Small intestine (tissue), 16 donors: ENCODE results near the gene OTUB2. TPM values are rescaled to one million over a fixed set of nuclear protein-coding genes. Genes with fewer than 3 reads are reported as not detected.

Experiments
- DNase-seq, 2 donors: peaks; one replicate each; pipeline versions ENCODE4 v3.0.0 to v3.0.0-alpha.2; 2013
- FAIRE-seq: peaks from 2 replicates; lab custom pipeline; 2012; peaks lifted over from hg19 to GRCh38; lab: Jason Lieb, UNC
- H3K27ac ChIP-seq, 3 donors: one replicate each; pipeline ENCODE4 v1.5.1; 2013; ENCODE audit warnings: low read length in 2 of 3, mild to moderate bottlenecking in 2 of 3, control low read depth in 1 of 3, inconsistent platforms in 1 of 3, low read depth in 1 of 3, moderate library complexity in 1 of 3
- H3K27me3 ChIP-seq, 3 donors: one replicate each; pipeline ENCODE4 v1.6.1; 2013; ENCODE audit warnings: low read length in 3 of 3, inconsistent platforms in 1 of 3; ENCODE audit not compliant: control insufficient read depth in 3 of 3, insufficient read depth in 3 of 3
- H3K36me3 ChIP-seq, 3 donors: one replicate each; pipeline ENCODE4 v1.6.1; 2013; ENCODE audit warnings: low read length in 3 of 3, inconsistent platforms in 1 of 3, low read depth in 1 of 3, mild to moderate bottlenecking in 1 of 3, moderate library complexity in 1 of 3; ENCODE audit not compliant: control insufficient read depth in 3 of 3, insufficient read depth in 2 of 3
- H3K4me1 ChIP-seq, 3 donors: one replicate each; pipeline ENCODE4 v1.6.1; 2013; ENCODE audit warnings: low read length in 2 of 3, inconsistent platforms in 1 of 3, low read depth in 1 of 3, mild to moderate bottlenecking in 1 of 3, moderate library complexity in 1 of 3; ENCODE audit not compliant: control insufficient read depth in 3 of 3, insufficient read depth in 2 of 3
- H3K4me3 ChIP-seq, 3 donors: one replicate each; pipeline ENCODE4 v1.5.1; 2013; ENCODE audit warnings: low read length in 3 of 3, control low read depth in 1 of 3, inconsistent platforms in 1 of 3, low read depth in 1 of 3, mild to moderate bottlenecking in 1 of 3, moderate library complexity in 1 of 3
- H3K9me3 ChIP-seq, 2 donors: one replicate each; pipeline ENCODE4 v1.6.1; 2013; ENCODE audit warnings: low read depth in 1 of 2, low read length in 1 of 2; ENCODE audit not compliant: control insufficient read depth in 2 of 2, insufficient read depth in 1 of 2
- WGBS, 3 donors: extraction: QIAGEN DNeasy Blood & Tissue Kit; methylation state at CpG; one replicate each; pipeline ENCODE4 v1.1.7; 2013; 5-methylcytosine and 5-hydroxymethylcytosine counted together
- long read RNA-seq, 10 donors: transcript quantifications; one replicate each; lab custom pipeline, GENCODE V29; 2026
- polyA plus RNA-seq, 4 donors: library from polyadenylated mRNA; stranded (reverse) in 3 of 4; unstranded in 1 of 4; fragments of 200-250 nt in 3 of 4; fragments of 120-200 nt in 1 of 4; gene quantifications; one replicate each; pipeline versions ENCODE4 v1.2.1 to v1.2.3, GENCODE V29; 2013
- donor health status: healthy with polysubstance abuse.
- donor health status: control.
- donor health status: control.
- donor health status: Bipolar disorder and iron deficiency.
- donor health status: healthy.

OTUB2 gene
- polyA plus RNA-seq = 1 to 10 TPM in 1 of 4 donors, under 1 TPM in 3; 0.22 to 1.4 (median 0.74) TPM
- long read RNA-seq, donor 1 = 0 reads
- long read RNA-seq, donor 2 = 0 reads
- long read RNA-seq, donor 3 = 0 reads
- long read RNA-seq, donor 4 = 0 reads
- long read RNA-seq, donor 5 = 0 reads
- long read RNA-seq, donor 6, partial matches to known transcripts = 0 of 1 reads
- long read RNA-seq, donor 6, other reads (novel, unspliced or antisense) = 0 of 1 reads
- long read RNA-seq, donor 7 = 0 reads
- long read RNA-seq, donor 8 = 0 reads
- long read RNA-seq, donor 9 = 0 reads
- long read RNA-seq, donor 10, partial matches to known transcripts = 251 of 253 reads
- long read RNA-seq, donor 10, other reads (novel, unspliced or antisense) = 0 of 253 reads

DNA sequence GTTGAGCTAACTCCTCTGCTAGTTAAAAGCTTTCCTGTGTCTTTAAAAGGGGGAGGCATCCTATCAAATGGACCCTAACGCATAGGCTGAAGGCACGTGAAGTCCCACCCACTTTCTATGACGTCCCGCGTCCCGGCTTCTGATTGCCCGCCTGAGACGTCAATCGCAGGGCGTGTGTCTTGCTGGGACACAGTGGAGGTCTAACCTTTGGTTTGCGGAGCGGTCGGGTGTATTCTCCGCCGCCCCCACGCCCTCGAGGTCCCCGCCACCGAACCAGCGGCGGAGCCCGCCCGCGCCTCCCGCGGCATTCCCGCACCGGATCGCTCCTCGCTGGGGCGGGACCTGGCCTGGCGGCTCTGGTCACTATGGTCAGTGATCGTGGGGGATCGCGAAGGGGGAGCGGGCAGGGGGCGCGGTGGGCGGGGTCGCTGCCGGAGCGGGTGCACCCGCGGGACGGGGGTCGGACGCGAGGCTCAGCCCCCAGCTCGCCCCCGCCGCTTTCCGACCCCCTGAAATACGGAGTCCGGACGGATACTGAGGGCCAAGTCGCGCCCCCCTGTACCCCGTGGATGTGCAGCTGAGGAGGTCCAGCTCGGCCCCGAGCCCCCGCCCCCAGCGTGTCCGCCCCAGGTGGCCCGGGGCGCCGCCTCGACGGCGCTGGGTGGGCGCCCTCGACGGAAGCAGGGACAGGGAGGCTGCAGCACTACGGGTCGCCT lies at the start of gene OTUB2:
TSS of gene OTUB2 (plus strand) at position 168 of the 716 bp plus-strand sequence. CDS start at position 366, 198 bp downstream.
- Histone ChIP-seq H3K4me1 (peaks cover 0 to 6% (median 0%) of the 10 kb centered on the region in 3 donors), H3K27ac (no peak within 1 kb of the TSS), H3K9me3 (no peaks in the 10 kb centered on the region), H3K36me3 (no peaks in the 10 kb centered on the region), H3K4me3 (peak within 1 kb of the TSS; percentile 35 to 71 (median 66)), H3K27me3 (no peaks in the 10 kb centered on the region)
- FAIRE-seq (no peak), DNase-seq (peak; percentile 99)
- 1% methylated on average over 65 to 74 of the region's 74 CpGs for WGBS, 3 donors

DNA sequence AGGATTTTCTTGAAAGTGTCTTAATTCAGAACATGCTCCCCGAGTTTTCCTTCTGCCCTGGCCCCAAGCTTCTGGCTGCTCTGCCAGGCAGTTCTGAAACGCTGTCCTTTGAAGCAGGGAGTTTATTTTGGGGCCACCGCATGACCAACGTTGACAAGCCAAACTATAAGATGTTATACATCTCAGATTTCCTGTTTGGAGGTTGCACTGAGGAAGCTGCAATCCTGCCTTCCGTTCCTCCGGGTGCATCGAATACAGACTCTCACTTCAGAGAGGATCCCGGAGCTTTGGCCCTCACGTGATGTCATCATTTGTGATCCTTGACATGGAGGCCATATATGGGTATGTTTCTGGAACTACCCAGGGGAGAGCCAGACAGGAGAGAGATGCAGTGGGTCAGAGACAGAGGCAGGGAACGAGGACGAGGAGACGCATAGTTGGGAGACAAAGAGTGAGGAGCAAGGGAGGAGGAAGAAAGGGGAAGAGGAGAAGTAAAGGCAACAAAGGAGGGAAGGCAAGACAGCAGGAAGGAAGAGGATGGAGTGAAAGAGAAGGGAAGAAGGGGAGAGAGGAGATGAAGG lies 49.6 kb upstream of the OTUB2 start, which contains the start of gene ASB2:
TSS of gene ASB2 (minus strand) at position 94 of the 581 bp plus-strand sequence. CDS start 12,031 bp downstream, outside the sequence.
- Histone ChIP-seq H3K4me3 (peak within 1 kb of the TSS in 2 of 3 donors; percentile 13 to 32), H3K27ac (peak within 1 kb of the TSS; percentile 53 to 56 (median 56)), H3K4me1 (peaks cover 0 to 3% (median 0%) of the 10 kb centered on the region in 3 donors), H3K27me3 (no peaks in the 10 kb centered on the region), H3K9me3 (no peaks in the 10 kb centered on the region), H3K36me3 (no peaks in the 10 kb centered on the region)
- no peak for FAIRE-seq
- WGBS, 3 donors = 26 to 62% (median 42%) methylated on average over 12 of the region's 12 CpGs
- DNase-seq = no peak

DNA sequence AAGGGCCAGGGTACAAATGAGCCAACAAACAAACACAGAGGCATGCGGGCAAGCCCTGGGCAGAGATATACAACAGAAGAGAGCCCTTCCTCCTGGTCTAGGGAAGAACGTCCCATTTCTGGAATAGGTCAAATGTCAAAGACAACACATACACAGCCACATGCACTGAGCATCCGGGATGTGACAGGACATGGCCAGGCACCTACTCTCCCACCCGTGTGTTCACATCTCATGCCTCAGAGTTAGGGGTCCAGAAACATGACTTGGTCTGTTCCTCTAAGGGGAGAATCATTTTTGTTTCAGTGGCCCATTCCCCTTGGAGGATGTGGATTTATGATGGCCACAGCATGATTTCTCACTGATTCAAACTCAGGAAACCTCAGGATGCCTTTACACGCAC lies 49.0 kb upstream of the OTUB2 start:
- Histone ChIP-seq H3K9me3 (no peaks in the 10 kb centered on the region), H3K27ac (peak overlapping the region; percentile 53 to 56 (median 56)), H3K27me3 (no peaks in the 10 kb centered on the region), H3K4me3 (no peak overlapping the region), H3K36me3 (no peaks in the 10 kb centered on the region), H3K4me1 (peaks cover 0 to 3% (median 0%) of the 10 kb centered on the region in 3 donors)
- no peak for DNase-seq
- FAIRE-seq = no peak
- WGBS, 3 donors = 63 to 70% (median 68%) methylated on average over 5 of the region's 5 CpGs

DNA sequence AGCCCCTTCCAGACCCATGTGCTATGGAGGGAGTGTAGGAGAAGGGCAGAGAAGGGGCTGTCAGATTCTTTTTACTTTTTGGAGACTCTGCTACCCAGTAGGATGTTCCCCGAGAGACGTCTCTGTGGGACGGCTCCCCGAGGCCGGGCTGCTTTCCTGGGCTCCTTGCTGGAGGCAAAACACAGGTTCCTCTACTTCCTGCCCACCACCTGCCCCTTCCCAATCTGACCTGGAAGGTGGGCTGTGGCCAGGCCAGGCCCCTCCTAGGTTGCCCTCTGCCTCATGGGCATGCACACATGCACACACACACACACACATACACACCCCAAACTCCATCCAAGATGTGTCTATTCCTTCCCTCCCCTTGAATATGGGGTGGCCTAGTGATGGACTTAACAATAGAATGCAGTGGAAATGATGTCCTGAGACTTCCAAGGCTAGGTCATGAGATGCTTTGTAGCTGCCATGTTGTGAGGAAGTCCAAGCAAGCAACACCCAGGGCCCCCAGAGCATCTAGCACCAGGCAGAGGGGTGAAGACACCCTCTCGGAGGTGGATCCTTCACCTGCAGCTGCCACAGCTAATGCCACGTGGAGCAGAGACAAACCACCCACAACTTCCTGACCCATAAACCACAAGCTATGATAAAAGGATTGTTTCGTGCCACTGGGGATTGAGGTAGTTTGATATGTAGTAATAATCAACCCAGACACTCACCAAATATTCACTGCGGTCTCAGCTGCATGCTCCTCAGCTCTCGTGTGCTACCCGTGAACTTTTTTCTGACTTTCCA lies 48.2 kb upstream of the OTUB2 start:
- peak overlapping the region; percentile 25 to 56 (median 53) for H3K27ac ChIP-seq
- peak in 1 of 2 donors; percentile 58 for DNase-seq

DNA sequence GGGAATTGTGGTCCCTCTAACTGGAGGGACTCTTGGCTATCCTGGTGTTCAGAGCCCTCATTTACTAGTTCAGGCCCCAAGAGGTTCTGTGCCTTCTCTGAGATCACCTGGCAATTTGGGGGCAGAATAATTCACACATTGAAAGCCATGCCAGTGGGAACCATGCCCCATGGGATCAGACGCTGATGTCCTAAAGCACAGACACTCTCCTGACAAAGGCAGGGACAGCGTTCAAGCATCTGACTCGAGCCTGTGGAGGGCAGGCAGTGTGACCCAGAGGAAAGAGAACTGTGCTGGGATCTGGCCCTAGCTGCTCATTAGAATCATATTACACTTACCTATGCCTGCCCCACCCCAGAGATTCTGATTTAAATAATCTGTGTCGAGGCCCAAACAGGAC lies 47.4 kb upstream of the OTUB2 start:
- DNase-seq (no peak), FAIRE-seq (no peak)
- H3K27me3 ChIP-seq = no peaks in the 10 kb centered on the region

More for the DNA sequence above, 48.2 kb upstream of the OTUB2 start:
- 66 to 82% (median 81%) methylated on average over 11 of the region's 11 CpGs for WGBS, 3 donors
- Histone ChIP-seq H3K27me3 (no peaks in the 10 kb centered on the region), H3K4me1 (peaks cover 0 to 3% (median 0%) of the 10 kb centered on the region in 3 donors), H3K36me3 (no peaks in the 10 kb centered on the region), H3K4me3 (no peak overlapping the region), H3K9me3 (no peaks in the 10 kb centered on the region)
- FAIRE-seq = no peak

DNA sequence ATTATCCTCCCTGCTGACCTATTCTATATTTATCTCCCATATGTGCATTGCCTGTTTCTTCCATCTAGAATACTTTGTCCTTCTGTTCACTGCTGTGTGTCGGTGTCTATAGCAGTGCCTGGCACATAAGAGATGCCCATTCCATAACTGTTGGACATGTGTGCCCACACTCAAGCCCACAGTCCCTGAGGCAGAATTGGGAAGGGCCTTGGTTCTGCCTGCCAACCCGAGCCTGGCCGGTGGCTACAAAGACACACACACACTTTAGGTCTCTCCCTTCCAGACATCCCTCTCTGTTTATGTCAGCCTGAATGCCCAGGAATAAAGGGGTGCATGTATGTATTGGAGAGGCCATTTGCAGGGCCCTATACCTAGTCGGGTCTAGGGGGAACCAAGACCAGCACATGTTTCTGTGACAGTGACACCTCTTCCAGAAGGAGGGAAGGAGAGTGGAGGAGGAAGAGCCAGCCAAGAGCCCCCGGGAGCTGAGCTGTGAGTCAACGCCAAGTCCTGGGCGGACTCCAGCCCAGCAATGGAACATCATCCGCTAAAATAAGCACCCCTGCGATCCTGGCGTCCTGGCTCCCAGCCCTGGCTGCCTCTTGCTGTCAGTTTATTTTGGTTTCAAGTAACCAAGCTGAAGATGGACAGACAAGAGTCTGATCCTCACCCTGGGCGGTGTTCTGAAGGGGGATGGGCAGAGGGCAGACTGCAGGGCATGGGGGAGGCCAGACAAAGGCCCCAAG lies 45.5 kb upstream of the OTUB2 start:
- no peak for FAIRE-seq
- H3K4me1 ChIP-seq = peaks cover 0 to 3% (median 0%) of the 10 kb centered on the region in 3 donors
- WGBS, 3 donors = 66 to 79% (median 76%) methylated on average over 11 of the region's 11 CpGs
- no peaks in the 10 kb centered on the region for H3K36me3 ChIP-seq
- DNase-seq = no peak
- H3K27me3 ChIP-seq = no peaks in the 10 kb centered on the region
- H3K9me3 ChIP-seq = no peaks in the 10 kb centered on the region
- H3K27ac ChIP-seq = no peak overlapping the region
- H3K4me3 ChIP-seq = no peak overlapping the region

More for the DNA sequence above, 47.4 kb upstream of the OTUB2 start:
- Histone ChIP-seq H3K4me3 (no peak overlapping the region), H3K27ac (peak overlapping the region in 2 of 3 donors; percentile 22 to 56), H3K36me3 (no peaks in the 10 kb centered on the region), H3K4me1 (peaks cover 0 to 3% (median 0%) of the 10 kb centered on the region in 3 donors), H3K9me3 (no peaks in the 10 kb centered on the region)
- 70 to 81% (median 79%) methylated on average over 4 of the region's 4 CpGs for WGBS, 3 donors

DNA sequence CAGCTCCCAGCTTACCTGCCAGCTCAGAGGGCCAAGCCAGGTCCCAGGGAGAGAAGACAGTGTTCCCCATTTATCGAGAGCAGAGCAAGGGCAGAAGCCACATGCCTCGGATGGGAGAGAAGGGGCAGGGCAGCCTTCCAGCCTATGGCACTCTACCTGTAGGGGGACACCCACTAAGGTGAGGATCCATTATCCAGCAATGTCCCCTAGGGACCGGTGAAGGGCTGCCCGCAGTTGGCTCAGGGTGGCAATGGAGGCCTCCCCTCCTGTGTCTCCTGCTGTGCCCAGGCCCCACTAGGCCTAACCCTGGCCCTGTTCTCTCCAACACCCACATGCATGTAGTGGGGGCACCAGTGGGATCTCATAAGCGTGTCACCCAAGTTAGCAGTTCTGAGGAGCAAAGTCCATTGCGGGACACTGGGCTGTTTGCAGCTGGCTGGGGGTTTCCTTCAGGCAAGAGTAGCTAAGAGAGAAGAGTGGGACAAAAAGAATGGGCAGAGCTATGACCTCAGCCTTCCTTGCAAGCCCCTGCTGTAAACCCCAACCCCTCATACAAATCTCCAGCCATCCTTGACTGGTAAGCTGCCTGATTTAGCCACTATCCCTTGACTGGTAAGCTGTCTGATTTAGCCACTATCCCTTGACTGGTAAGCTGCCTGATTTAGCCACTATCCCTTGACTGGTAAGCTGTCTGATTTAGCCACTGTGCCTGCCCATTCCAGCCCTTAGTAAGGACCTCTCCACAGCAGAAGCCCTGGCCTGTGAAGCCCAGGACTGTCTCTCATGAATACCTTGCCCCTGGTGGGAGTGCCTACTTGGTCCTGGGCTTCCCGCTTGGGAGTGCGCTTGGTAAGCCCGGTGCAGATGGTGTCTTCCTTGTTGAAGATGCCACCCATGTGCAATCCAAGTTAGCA lies 44.6 kb upstream of the OTUB2 start:
- no peaks in the 10 kb centered on the region for H3K27me3 ChIP-seq
- no peak overlapping the region for H3K4me3 ChIP-seq
- H3K9me3 ChIP-seq = no peaks in the 10 kb centered on the region
- H3K4me1 ChIP-seq = peaks cover 0 to 3% (median 0%) of the 10 kb centered on the region in 3 donors
- no peaks in the 10 kb centered on the region for H3K36me3 ChIP-seq
- H3K27ac ChIP-seq = no peak overlapping the region
- DNase-seq (no peak), FAIRE-seq (no peak)
- WGBS, 3 donors = 81 to 89% (median 88%) methylated on average over 9 of the region's 9 CpGs
